ENCODE measurements around the gene IPO5.

GRCh38 chr13:97999653-98000052 is 46.2 kb downstream of the IPO5 start:
- TF ChIP-seq CTCF (IDR thresholded peaks at IDR 0.05; ENCODE audit: insufficient read depth, low read depth, low read length) (no peak), EZH2 (IDR thresholded peaks at IDR 0.05; ENCODE audit: insufficient read depth, low read length) (no peak)

All from astrocyte (in vitro differentiated cells and primary cell).